H9 (cell line): ENCODE data around the gene DAPP1. TPM values are rescaled to one million over a fixed set of nuclear protein-coding genes. Genes with fewer than 3 reads are reported as not detected.

Experiments
- DNase-seq: peaks from one replicate; pipeline ENCODE4 v3.0.0-alpha.2; 2017
- H2AFZ ChIP-seq: one replicate; pipeline ENCODE4 v1.6.1; 2013; ENCODE audit warnings: mild to moderate bottlenecking, low read length, control low read depth, moderate library complexity
- H2AK5ac ChIP-seq: 2 replicates; pipeline ENCODE4 v1.6.1; 2013; ENCODE audit warnings: low read length, control low read depth, mixed read lengths; ENCODE audit not compliant: insufficient read length
- H2BK120ac ChIP-seq: one replicate; pipeline ENCODE4 v1.6.1; 2013; ENCODE audit warnings: low read depth, mild to moderate bottlenecking, low read length, control low read depth, inconsistent platforms; ENCODE audit not compliant: poor library complexity, severe bottlenecking
- H2BK12ac ChIP-seq: 2 replicates; pipeline ENCODE4 v1.6.1; 2013; ENCODE audit warnings: low read length, control low read depth, mixed read lengths, low read depth; ENCODE audit not compliant: insufficient read length
- H2BK15ac ChIP-seq: 2 replicates; pipeline ENCODE4 v1.6.1; 2013; ENCODE audit warnings: low read depth, low read length, control low read depth
- H2BK20ac ChIP-seq: one replicate; pipeline ENCODE4 v1.6.1; 2013; ENCODE audit warnings: low read depth, mild to moderate bottlenecking, low read length, control low read depth, inconsistent platforms; ENCODE audit not compliant: poor library complexity, severe bottlenecking
- H2BK5ac ChIP-seq: 2 replicates; pipeline ENCODE4 v1.6.1; 2013; ENCODE audit warnings: low read length, control low read depth, mixed read lengths; ENCODE audit not compliant: insufficient read length
- H3K14ac ChIP-seq: 2 replicates; pipeline ENCODE4 v1.6.1; 2013; ENCODE audit warnings: low read length, control low read depth; ENCODE audit not compliant: insufficient read depth
- H3K18ac ChIP-seq: 2 replicates; pipeline ENCODE4 v1.6.1; 2013; ENCODE audit warnings: low read depth, mild to moderate bottlenecking, mixed read lengths, low read length, control low read depth; ENCODE audit not compliant: insufficient read length
- H3K23ac ChIP-seq: 2 replicates; pipeline ENCODE4 v1.6.1; 2013; ENCODE audit warnings: low read length, control low read depth, mixed read lengths, low read depth; ENCODE audit not compliant: insufficient read length
- H3K23me2 ChIP-seq: 2 replicates; pipeline ENCODE4 v1.6.1; 2013; ENCODE audit warnings: low read depth, mild to moderate bottlenecking, mixed read lengths, low read length, control low read depth; ENCODE audit not compliant: insufficient read length, poor library complexity, severe bottlenecking
- H3K27ac ChIP-seq: 2 replicates; pipeline ENCODE4 v1.5.1; 2013; ENCODE audit warnings: low read length, control low read depth, mixed read lengths, low read depth; ENCODE audit not compliant: insufficient read length
- H3K27me3 ChIP-seq: 2 replicates; pipeline ENCODE4 v1.6.1; 2013; ENCODE audit warnings: low read length, control low read depth, inconsistent platforms; ENCODE audit not compliant: insufficient read depth
- H3K4ac ChIP-seq: 2 replicates; pipeline ENCODE4 v1.6.1; 2013; ENCODE audit warnings: low read depth, mild to moderate bottlenecking, control low read depth, inconsistent platforms, low read length, moderate library complexity
- H3K4me1 ChIP-seq: 2 replicates; pipeline ENCODE4 v1.6.1; 2013; ENCODE audit warnings: low read length, control low read depth, inconsistent platforms; ENCODE audit not compliant: insufficient read depth
- H3K4me2 ChIP-seq: 2 replicates; pipeline ENCODE4 v1.6.1; 2013; ENCODE audit warnings: low read length, control low read depth, mixed read lengths; ENCODE audit not compliant: insufficient read length, insufficient read depth
- H3K56ac ChIP-seq: 2 replicates; pipeline ENCODE4 v1.6.1; 2013; ENCODE audit warnings: low read depth, mild to moderate bottlenecking, mixed read lengths, low read length, control low read depth; ENCODE audit not compliant: insufficient read length
- H3K79me1 ChIP-seq: 2 replicates; pipeline ENCODE4 v1.6.1; 2013; ENCODE audit warnings: low read depth, mild to moderate bottlenecking, moderate library complexity, low read length, control low read depth, inconsistent platforms; ENCODE audit not compliant: insufficient read depth, poor library complexity, severe bottlenecking
- H3K79me2 ChIP-seq: 2 replicates; pipeline ENCODE4 v1.6.1; 2013; ENCODE audit warnings: low read length, control low read depth, inconsistent platforms; ENCODE audit not compliant: insufficient read depth
- H3K9ac ChIP-seq: 2 replicates; pipeline ENCODE4 v1.6.1; 2013; ENCODE audit warnings: low read length, control low read depth, mixed read lengths; ENCODE audit not compliant: insufficient read length; ENCODE audit errors: extremely low read depth
- H3K9me3 ChIP-seq: one replicate; pipeline ENCODE4 v1.6.1; 2013; ENCODE audit warnings: low read depth, low read length, inconsistent platforms; ENCODE audit not compliant: control insufficient read depth
- H3T11ph ChIP-seq: one replicate; pipeline ENCODE4 v1.6.1; 2013; ENCODE audit warnings: mild to moderate bottlenecking, low read length, control low read depth, inconsistent platforms
- H4K20me1 ChIP-seq: one replicate; pipeline ENCODE4 v1.6.1; 2013; ENCODE audit not compliant: control insufficient read depth, insufficient read length, insufficient read depth
- H4K5ac ChIP-seq: 2 replicates; pipeline ENCODE4 v1.6.1; 2013; ENCODE audit warnings: low read depth, mild to moderate bottlenecking, mixed read lengths, low read length, control low read depth; ENCODE audit not compliant: insufficient read length
- H4K8ac ChIP-seq: replicated peaks from 2 replicates; pipeline ENCODE4 v1.6.1; 2013; ENCODE audit warnings: low read length, control low read depth, mixed read lengths, low read depth; ENCODE audit not compliant: insufficient read length
- H4K91ac ChIP-seq: 2 replicates; pipeline ENCODE4 v1.6.1; 2013; ENCODE audit warnings: low read depth, mild to moderate bottlenecking, moderate library complexity, mixed read lengths, low read length, control low read depth; ENCODE audit not compliant: insufficient read length
- H3K27ac Mint-ChIP-seq, 3 experiments: 2 replicates in 2 of 3; 3 replicates in 1 of 3; pipeline ENCODE4 v1.8.0; 2020 to 2021; ENCODE audit warnings: mixed read lengths in 3 of 3, mild to moderate bottlenecking in 1 of 3, moderate library complexity in 1 of 3
- H3K27me3 Mint-ChIP-seq: 2 replicates; pipeline ENCODE4 v1.8.0; 2021; ENCODE audit warnings: low read depth, mild to moderate bottlenecking, moderate library complexity, mixed read lengths
- H3K36me3 Mint-ChIP-seq, 3 experiments: 2 replicates in 2 of 3; 3 replicates in 1 of 3; pipeline ENCODE4 v1.8.0; 2020 to 2021; ENCODE audit warnings: low read depth in 3 of 3, mixed read lengths in 3 of 3; ENCODE audit not compliant: insufficient read depth in 1 of 3
- H3K4me1 Mint-ChIP-seq, 2 experiments: 2 replicates each; pipeline ENCODE4 v1.8.0; 2020; ENCODE audit warnings: mixed read lengths in 2 of 2
- H3K4me3 Mint-ChIP-seq, 2 experiments: 2 replicates in 1 of 2; 3 replicates in 1 of 2; pipeline ENCODE4 v1.8.0; 2020 to 2021; ENCODE audit warnings: mild to moderate bottlenecking in 2 of 2, mixed read lengths in 2 of 2, moderate library complexity in 1 of 2
- H3K9me3 Mint-ChIP-seq, 2 experiments: 2 replicates in 1 of 2; 3 replicates in 1 of 2; pipeline ENCODE4 v1.8.0; 2020; ENCODE audit warnings: mild to moderate bottlenecking in 2 of 2, mixed read lengths in 2 of 2, moderate library complexity in 1 of 2
- WGBS: extraction: QIAGEN DNeasy Blood & Tissue Kit; methylation state at CpG from one replicate; pipeline ENCODE4 v1.1.7; 2013; ENCODE audit warnings: missing lambda C conversion rate, low lambda C conversion rate, mixed read lengths; ENCODE audit not compliant: insufficient read length; ENCODE audit errors: extremely low coverage; 5-methylcytosine and 5-hydroxymethylcytosine counted together
- total RNA-seq: library from RNA; stranded (reverse); gene quantifications from 2 replicates; pipeline ENCODE4 v1.2.1, GENCODE V29; 2021
- TF ChIP-seq, protein P1 (sequence below): fragments of 200-600 bp; sonication (generic); conservative IDR thresholded peaks from 3 replicates; pipeline ENCODE4 v1.8.0; 2021; ENCODE audit warnings: antibody characterized with exemption, mild to moderate bottlenecking

The DAPP1 gene
- total RNA-seq, 1 experiment from 2014 or later, result not detected

DNA sequence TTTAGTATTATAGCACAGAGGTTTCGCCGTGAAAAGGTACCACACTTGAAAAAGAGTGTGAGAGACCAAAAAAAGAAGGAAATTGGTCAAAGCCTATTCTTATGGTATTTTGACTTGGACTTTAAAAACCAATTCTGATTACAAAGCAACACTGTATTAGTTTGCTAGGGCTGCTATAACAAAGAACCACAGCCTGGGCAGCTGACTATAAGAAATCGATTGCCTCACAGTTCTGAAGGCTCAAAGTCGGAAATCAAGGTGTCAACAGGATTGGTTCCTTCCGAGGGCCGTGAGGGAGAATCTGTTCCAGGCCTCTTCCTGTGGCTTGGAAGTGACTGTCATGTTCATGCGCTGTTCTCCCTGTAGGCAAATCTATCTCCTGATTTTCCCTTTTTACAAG lies 17.9 kb downstream of the DAPP1 start:
- no peak overlapping the region for H3K4ac ChIP-seq
- no peak overlapping the region for H4K5ac ChIP-seq
- TF ChIP-seq, protein P1, sequence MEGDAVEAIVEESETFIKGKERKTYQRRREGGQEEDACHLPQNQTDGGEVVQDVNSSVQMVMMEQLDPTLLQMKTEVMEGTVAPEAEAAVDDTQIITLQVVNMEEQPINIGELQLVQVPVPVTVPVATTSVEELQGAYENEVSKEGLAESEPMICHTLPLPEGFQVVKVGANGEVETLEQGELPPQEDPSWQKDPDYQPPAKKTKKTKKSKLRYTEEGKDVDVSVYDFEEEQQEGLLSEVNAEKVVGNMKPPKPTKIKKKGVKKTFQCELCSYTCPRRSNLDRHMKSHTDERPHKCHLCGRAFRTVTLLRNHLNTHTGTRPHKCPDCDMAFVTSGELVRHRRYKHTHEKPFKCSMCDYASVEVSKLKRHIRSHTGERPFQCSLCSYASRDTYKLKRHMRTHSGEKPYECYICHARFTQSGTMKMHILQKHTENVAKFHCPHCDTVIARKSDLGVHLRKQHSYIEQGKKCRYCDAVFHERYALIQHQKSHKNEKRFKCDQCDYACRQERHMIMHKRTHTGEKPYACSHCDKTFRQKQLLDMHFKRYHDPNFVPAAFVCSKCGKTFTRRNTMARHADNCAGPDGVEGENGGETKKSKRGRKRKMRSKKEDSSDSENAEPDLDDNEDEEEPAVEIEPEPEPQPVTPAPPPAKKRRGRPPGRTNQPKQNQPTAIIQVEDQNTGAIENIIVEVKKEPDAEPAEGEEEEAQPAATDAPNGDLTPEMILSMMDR, result no peak
- no peak overlapping the region for H4K91ac ChIP-seq
- no peak overlapping the region for H3K27ac ChIP-seq
- Mint-ChIP-seq H3K4me1 (no peaks in the 10 kb centered on the region), H3K4me3 (no peak overlapping the region), H3K27ac (no peak overlapping the region), H3K9me3 (no peaks in the 10 kb centered on the region), H3K36me3 (no peaks in the 10 kb centered on the region), H3K27me3 (no peaks in the 10 kb centered on the region; the same call in 1 of the 2 replicates)
- H3K9me3 ChIP-seq, result no peaks in the 10 kb centered on the region
- H2BK15ac ChIP-seq, result no peak overlapping the region
- no peak overlapping the region for H3K23ac ChIP-seq
- no peaks in the 10 kb centered on the region for H3K27me3 ChIP-seq
- no peak for DNase-seq
- H3K4me2 ChIP-seq, result no peak overlapping the region
- no peak overlapping the region for H3K9ac ChIP-seq
- H2AK5ac ChIP-seq, result no peak overlapping the region
- no peaks in the 10 kb centered on the region for H3K23me2 ChIP-seq
- H4K8ac ChIP-seq, result no peak overlapping the region
- H3K79me2 ChIP-seq, result no peaks in the 10 kb centered on the region
- no peak overlapping the region for H3K18ac ChIP-seq
- no peak overlapping the region for H2BK20ac ChIP-seq
- H3K79me1 ChIP-seq, result no peaks in the 10 kb centered on the region
- H4K20me1 ChIP-seq, result no peaks in the 10 kb centered on the region
- H2BK12ac ChIP-seq, result no peak overlapping the region
- H3K4me1 ChIP-seq, result no peaks in the 10 kb centered on the region
- H3T11ph ChIP-seq, result no peak overlapping the region
- H2AFZ ChIP-seq, result no peak overlapping the region
- H3K14ac ChIP-seq, result no peak overlapping the region
- H3K56ac ChIP-seq, result no peak overlapping the region
- H2BK120ac ChIP-seq, result no peak overlapping the region
- no peak overlapping the region for H2BK5ac ChIP-seq
- WGBS, result no CpG with 5 or more reads among the region's 7 CpGs
